OCI-LY7 (cell line): Measurements from ENCODE around the gene KBTBD8.

Experiments used
- EZH2phosphoT487 ChIP-seq: fragments of 200-600 bp; sonication (generic); IDR thresholded peaks from 2 replicates; pipeline ENCODE4 v1.6.1; 2018; ENCODE audit warnings: low read depth, borderline replicate concordance, mild to moderate bottlenecking, mixed run types, antibody characterized with exemption, low read length, moderate library complexity, mixed read lengths
- TF ChIP-seq, protein P1 (sequence below): fragments of 200-600 bp; sonication (generic); conservative IDR thresholded peaks from 2 replicates; pipeline ENCODE4 v1.5.1; 2014; ENCODE audit warnings: mild to moderate bottlenecking, antibody characterized with exemption, low read length, moderate library complexity, mixed read lengths

DNA sequence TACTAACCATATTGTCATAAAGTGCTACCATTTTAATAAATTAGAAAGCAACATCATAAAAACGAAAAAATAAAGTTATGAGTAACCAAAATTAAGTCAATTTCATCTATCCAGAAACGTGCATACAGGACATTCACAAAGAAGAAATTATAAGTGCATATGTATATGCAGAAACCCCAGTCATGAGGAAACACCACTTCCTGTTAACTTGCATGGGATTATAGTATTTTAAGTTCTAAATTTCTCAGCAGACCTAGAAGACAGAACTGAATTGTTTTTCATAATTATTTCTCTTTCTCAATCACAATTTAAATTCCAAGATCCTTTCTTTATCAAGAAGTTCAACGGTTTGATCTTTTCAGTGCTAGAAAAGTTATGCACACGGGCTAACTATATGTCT, 1.4 kb upstream of the KBTBD8 start:
- TF ChIP-seq, protein P1, sequence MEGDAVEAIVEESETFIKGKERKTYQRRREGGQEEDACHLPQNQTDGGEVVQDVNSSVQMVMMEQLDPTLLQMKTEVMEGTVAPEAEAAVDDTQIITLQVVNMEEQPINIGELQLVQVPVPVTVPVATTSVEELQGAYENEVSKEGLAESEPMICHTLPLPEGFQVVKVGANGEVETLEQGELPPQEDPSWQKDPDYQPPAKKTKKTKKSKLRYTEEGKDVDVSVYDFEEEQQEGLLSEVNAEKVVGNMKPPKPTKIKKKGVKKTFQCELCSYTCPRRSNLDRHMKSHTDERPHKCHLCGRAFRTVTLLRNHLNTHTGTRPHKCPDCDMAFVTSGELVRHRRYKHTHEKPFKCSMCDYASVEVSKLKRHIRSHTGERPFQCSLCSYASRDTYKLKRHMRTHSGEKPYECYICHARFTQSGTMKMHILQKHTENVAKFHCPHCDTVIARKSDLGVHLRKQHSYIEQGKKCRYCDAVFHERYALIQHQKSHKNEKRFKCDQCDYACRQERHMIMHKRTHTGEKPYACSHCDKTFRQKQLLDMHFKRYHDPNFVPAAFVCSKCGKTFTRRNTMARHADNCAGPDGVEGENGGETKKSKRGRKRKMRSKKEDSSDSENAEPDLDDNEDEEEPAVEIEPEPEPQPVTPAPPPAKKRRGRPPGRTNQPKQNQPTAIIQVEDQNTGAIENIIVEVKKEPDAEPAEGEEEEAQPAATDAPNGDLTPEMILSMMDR: no peak
- TF ChIP-seq EZH2phosphoT487: no peak
